ENCODE data around the gene ITIH4.

Gene ITIH4

GRCh38 chr3:52771702-52772101, 58.8 kb downstream of the ITIH4 start:
- no peak overlapping the region for H3K4me3 ChIP-seq (ENCODE audit: low read depth, low read length)
- DNase-seq (ENCODE audit: low read depth) = no peak
- no peak for TF ChIP-seq CTCF (conservative IDR thresholded peaks at IDR 0.05; ENCODE audit: low read depth, low read length)

- TF ChIP-seq CTCF (conservative IDR thresholded peaks at IDR 0.05; ENCODE audit: low read depth, low read length) = no peak
- peak overlapping the region; percentile 96 for H3K4me3 ChIP-seq (ENCODE audit: low read depth, low read length)
- DNase-seq (ENCODE audit: low read depth) = no peak
These were observed 59.2 kb downstream of the ITIH4 start for GRCh38 chr3:52771334-52771681.

GRCh38 chr3:52770496-52771333, 59.8 kb downstream of the ITIH4 start, which contains the start of gene NEK4:
Gene NEK4 (minus strand): TSS chr3:52770940. CDS start chr3:52770746, 194 bp downstream.
- TF ChIP-seq CTCF (conservative IDR thresholded peaks at IDR 0.05; ENCODE audit: low read depth, low read length) = no peak
- peak; percentile 89 for DNase-seq (ENCODE audit: low read depth)
- peak within 1 kb of the TSS; percentile 96 for H3K4me3 ChIP-seq (ENCODE audit: low read depth, low read length)

- H3K4me3 ChIP-seq (ENCODE audit: low read depth, low read length) = peak overlapping the region; percentile 96
- no peak for TF ChIP-seq CTCF (conservative IDR thresholded peaks at IDR 0.05; ENCODE audit: low read depth, low read length)
- DNase-seq (ENCODE audit: low read depth) = peak; percentile 9
These were observed 60.6 kb downstream of the ITIH4 start for GRCh38 chr3:52769786-52770455.

- peak; percentile 18 for DNase-seq (ENCODE audit: low read depth)
- no peak for TF ChIP-seq CTCF (conservative IDR thresholded peaks at IDR 0.05; ENCODE audit: low read depth, low read length)
- H3K4me3 ChIP-seq (ENCODE audit: low read depth, low read length) = no peak overlapping the region
These were observed 67.0 kb downstream of the ITIH4 start for GRCh38 chr3:52763466-52763865.
